ENCODE measurements around the gene HMGA1.

Gene HMGA1

GRCh38 chr6:34226731-34227586 is 9.7 kb upstream of the HMGA1 start:
- peak overlapping the region; percentile 32 for H3K4me2 ChIP-seq (ENCODE audit: low read depth, low read length, poor library complexity, severe bottlenecking)
- no peaks in the 10 kb centered on the region for H3K9me2 ChIP-seq (replicated peaks; ENCODE audit: low read depth, low read length)
- H4K20me1 ChIP-seq (ENCODE audit: insufficient read depth, low read length, poor library complexity, severe bottlenecking), result no peaks in the 10 kb centered on the region
- no peak overlapping the region for H3K9ac ChIP-seq (ENCODE audit: low read depth, low read length, poor library complexity, severe bottlenecking)
- no peak overlapping the region for H3K4me3 ChIP-seq (ENCODE audit: low read length, poor library complexity, severe bottlenecking)
- H3K27me3 ChIP-seq (ENCODE audit: insufficient read depth, low read length, poor library complexity, severe bottlenecking), result no peaks in the 10 kb centered on the region
- no peaks in the 10 kb centered on the region for H3F3A ChIP-seq (ENCODE audit: low read depth)
- no peak overlapping the region for H2AFZ ChIP-seq (ENCODE audit: low read length)
- H3K9me3 ChIP-seq (ENCODE audit: insufficient read depth, low read depth, low read length), result no peaks in the 10 kb centered on the region
- TF ChIP-seq CTCF (conservative IDR thresholded peaks at IDR 0.05; ENCODE audit: low read length) (peak; percentile 50), EZH2phosphoT487 (IDR thresholded peaks at IDR 0.05; ENCODE audit: borderline replicate concordance) (no peak)
- H3K4me1 ChIP-seq (ENCODE audit: insufficient read depth, low read length, poor library complexity, severe bottlenecking), result peaks cover 26% of the 10 kb centered on the region
- no peaks in the 10 kb centered on the region for H3K36me3 ChIP-seq (ENCODE audit: insufficient read depth, low read length)
- no peaks in the 10 kb centered on the region for H3K79me2 ChIP-seq (ENCODE audit: insufficient read depth, low read length)

- H3K4me1 ChIP-seq (ENCODE audit: insufficient read depth, low read length, poor library complexity, severe bottlenecking), result peaks cover 26% of the 10 kb centered on the region
- no peak overlapping the region for H3K4me3 ChIP-seq (ENCODE audit: low read length, poor library complexity, severe bottlenecking)
- H3K36me3 ChIP-seq (ENCODE audit: insufficient read depth, low read length), result no peaks in the 10 kb centered on the region
- no peaks in the 10 kb centered on the region for H3K9me2 ChIP-seq (replicated peaks; ENCODE audit: low read depth, low read length)
- H3K4me2 ChIP-seq (ENCODE audit: low read depth, low read length, poor library complexity, severe bottlenecking), result peak overlapping the region; percentile 32
- no peak overlapping the region for H2AFZ ChIP-seq (ENCODE audit: low read length)
- H4K20me1 ChIP-seq (ENCODE audit: insufficient read depth, low read length, poor library complexity, severe bottlenecking), result no peaks in the 10 kb centered on the region
- H3K27me3 ChIP-seq (ENCODE audit: insufficient read depth, low read length, poor library complexity, severe bottlenecking), result no peaks in the 10 kb centered on the region
- no peak overlapping the region for H3K9ac ChIP-seq (ENCODE audit: low read depth, low read length, poor library complexity, severe bottlenecking)
- no peaks in the 10 kb centered on the region for H3K9me3 ChIP-seq (ENCODE audit: insufficient read depth, low read depth, low read length)
- no peaks in the 10 kb centered on the region for H3K79me2 ChIP-seq (ENCODE audit: insufficient read depth, low read length)
- TF ChIP-seq EZH2phosphoT487 (IDR thresholded peaks at IDR 0.05; ENCODE audit: borderline replicate concordance) (no peak), CTCF (conservative IDR thresholded peaks at IDR 0.05; ENCODE audit: low read length) (no peak)
- no peaks in the 10 kb centered on the region for H3F3A ChIP-seq (ENCODE audit: low read depth)
These were observed 8.8 kb upstream of the HMGA1 start for GRCh38 chr6:34227761-34228421.

- Histone ChIP-seq H2AFZ (ENCODE audit: low read length) (no peak overlapping the region), H3K4me2 (ENCODE audit: low read depth, low read length, poor library complexity, severe bottlenecking) (no peak overlapping the region)
These were observed 6.8 kb upstream of the HMGA1 start for GRCh38 chr6:34229877-34230276.

More at GRCh38 chr6:34229877-34230276, 6.8 kb upstream of the HMGA1 start:
- no peaks in the 10 kb centered on the region for H3K9me2 ChIP-seq (replicated peaks; ENCODE audit: low read depth, low read length)
- TF ChIP-seq CTCF (conservative IDR thresholded peaks at IDR 0.05; ENCODE audit: low read length), result no peak
- TF ChIP-seq EZH2phosphoT487 (IDR thresholded peaks at IDR 0.05; ENCODE audit: borderline replicate concordance), result no peak
- no peak overlapping the region for H3K9ac ChIP-seq (ENCODE audit: low read depth, low read length, poor library complexity, severe bottlenecking)
- H3F3A ChIP-seq (ENCODE audit: low read depth), result 0 out of 2 replicates have a peak, but pooled peaks cover 6% of the 10 kb centered on the region
- peaks cover 14% of the 10 kb centered on the region for H3K4me1 ChIP-seq (ENCODE audit: insufficient read depth, low read length, poor library complexity, severe bottlenecking)
- no peaks in the 10 kb centered on the region for H3K79me2 ChIP-seq (ENCODE audit: insufficient read depth, low read length)
- H3K4me3 ChIP-seq (ENCODE audit: low read length, poor library complexity, severe bottlenecking), result no peak overlapping the region
- no peaks in the 10 kb centered on the region for H3K9me3 ChIP-seq (ENCODE audit: insufficient read depth, low read depth, low read length)
- H3K36me3 ChIP-seq (ENCODE audit: insufficient read depth, low read length), result no peaks in the 10 kb centered on the region
- no peaks in the 10 kb centered on the region for H4K20me1 ChIP-seq (ENCODE audit: insufficient read depth, low read length, poor library complexity, severe bottlenecking)
- H3K27me3 ChIP-seq (ENCODE audit: insufficient read depth, low read length, poor library complexity, severe bottlenecking), result no peaks in the 10 kb centered on the region

Data from Loucy (cell line).